Subcutaneous abdominal adipose tissue (tissue), 5 donors: ENCODE measurements around the gene STATH.

ENCODE experiments used
- H3K27ac ChIP-seq: one replicate; pipeline ENCODE4 v1.7.0; 2013; ENCODE audit warnings: low read depth, mild to moderate bottlenecking, inconsistent platforms, low read length, moderate library complexity
- H3K27me3 ChIP-seq, 5 donors: one replicate each; pipeline ENCODE4 v1.7.0; 2013; ENCODE audit warnings: low read length in 5 of 5, inconsistent platforms in 1 of 5; ENCODE audit not compliant: control insufficient read depth in 5 of 5, insufficient read depth in 4 of 5
- H3K36me3 ChIP-seq, 5 donors: one replicate each; pipeline ENCODE4 v1.7.0; 2013; ENCODE audit warnings: low read length in 5 of 5; ENCODE audit not compliant: control insufficient read depth in 5 of 5, insufficient read depth in 5 of 5
- H3K4me1 ChIP-seq, 5 donors: one replicate each; pipeline ENCODE4 v1.7.0; 2013; ENCODE audit warnings: low read length in 5 of 5, mild to moderate bottlenecking in 3 of 5, moderate library complexity in 1 of 5; ENCODE audit not compliant: control insufficient read depth in 5 of 5, insufficient read depth in 5 of 5
- H3K4me3 ChIP-seq, 5 donors: one replicate each; pipeline ENCODE4 v1.7.0; 2013; ENCODE audit warnings: low read length in 5 of 5, low read depth in 1 of 5
- H3K9ac ChIP-seq, 5 donors: one replicate each; pipeline ENCODE4 v1.7.0; 2013; ENCODE audit warnings: low read length in 5 of 5, mild to moderate bottlenecking in 4 of 5, moderate library complexity in 3 of 5
- H3K9me3 ChIP-seq, 5 donors: one replicate each; pipeline ENCODE4 v1.7.0; 2013; ENCODE audit warnings: low read length in 5 of 5; ENCODE audit not compliant: control insufficient read depth in 5 of 5
- donor health status: healthy.
- donor health status: healthy.
- donor health status: healthy.
- donor health status: healthy.
- donor health status: healthy.

STATH gene

GRCh38 chr4:69995526-69996016 lies at the start of gene STATH:
TSS of gene STATH (plus strand) at chr4:69995966. CDS start at chr4:69998438, 2,472 bp downstream.
- Histone ChIP-seq H3K27me3 (no peaks in the 10 kb centered on the region), H3K9me3 (no peaks in the 10 kb centered on the region), H3K27ac (no peak within 1 kb of the TSS), H3K4me3 (no peak within 1 kb of the TSS), H3K36me3 (no peaks in the 10 kb centered on the region), H3K4me1 (peaks cover 0 to 2% (median 0%) of the 10 kb centered on the region in 5 donors), H3K9ac (no peak within 1 kb of the TSS)

- Histone ChIP-seq H3K4me3 (no peak overlapping the region), H3K27ac (no peak overlapping the region), H3K36me3 (no peaks in the 10 kb centered on the region), H3K4me1 (peaks cover 0 to 13% (median 0%) of the 10 kb centered on the region in 5 donors), H3K9me3 (no peaks in the 10 kb centered on the region), H3K27me3 (no peaks in the 10 kb centered on the region), H3K9ac (no peak overlapping the region)
Observed at GRCh38 chr4:69951602-69952001, 44.2 kb upstream of the STATH start.

GRCh38 chr4:69957209-69957608 lies 38.6 kb upstream of the STATH start:
- no peaks in the 10 kb centered on the region for H3K36me3 ChIP-seq
- H3K27ac ChIP-seq, result peak overlapping the region; percentile 39
- H3K9me3 ChIP-seq, result no peaks in the 10 kb centered on the region
- H3K4me1 ChIP-seq, result peaks cover 0 to 17% (median 0%) of the 10 kb centered on the region in 5 donors
- H3K4me3 ChIP-seq, result no peak overlapping the region
- H3K27me3 ChIP-seq, result no peaks in the 10 kb centered on the region
- no peak overlapping the region for H3K9ac ChIP-seq

GRCh38 chr4:69965628-69966027 lies 30.1 kb upstream of the STATH start, which contains the start of gene CSN2:
TSS of gene CSN2 (minus strand) at chr4:69965728. CDS start at chr4:69960995, 4,733 bp downstream.
- Histone ChIP-seq H3K4me3 (no peak within 1 kb of the TSS), H3K27me3 (no peaks in the 10 kb centered on the region), H3K36me3 (no peaks in the 10 kb centered on the region), H3K4me1 (peaks cover 0 to 2% (median 0%) of the 10 kb centered on the region in 5 donors), H3K9me3 (no peaks in the 10 kb centered on the region), H3K27ac (no peak within 1 kb of the TSS), H3K9ac (no peak within 1 kb of the TSS)

GRCh38 chr4:69970071-69970470 lies 25.7 kb upstream of the STATH start:
- no peak overlapping the region for H3K27ac ChIP-seq
- H3K9me3 ChIP-seq, result no peaks in the 10 kb centered on the region
- H3K4me3 ChIP-seq, result no peak overlapping the region
- H3K36me3 ChIP-seq, result no peaks in the 10 kb centered on the region
- H3K9ac ChIP-seq, result no peak overlapping the region
- no peaks in the 10 kb centered on the region for H3K27me3 ChIP-seq
- H3K4me1 ChIP-seq, result no peaks in the 10 kb centered on the region

GRCh38 chr4:69974631-69975030 lies 21.1 kb upstream of the STATH start:
- no peaks in the 10 kb centered on the region for H3K36me3 ChIP-seq

GRCh38 chr4:69977582-69977981 lies 18.2 kb upstream of the STATH start:
- Histone ChIP-seq H3K4me3 (no peak overlapping the region), H3K27me3 (no peaks in the 10 kb centered on the region), H3K36me3 (no peaks in the 10 kb centered on the region), H3K27ac (peak overlapping the region; percentile 91), H3K9me3 (no peaks in the 10 kb centered on the region), H3K4me1 (peaks cover 0 to 17% (median 7%) of the 10 kb centered on the region in 5 donors), H3K9ac (no peak overlapping the region)

More at GRCh38 chr4:69974631-69975030, 21.1 kb upstream of the STATH start:
- Histone ChIP-seq H3K4me1 (peaks cover 0 to 17% (median 7%) of the 10 kb centered on the region in 5 donors), H3K4me3 (no peak overlapping the region), H3K9me3 (no peaks in the 10 kb centered on the region), H3K27me3 (no peaks in the 10 kb centered on the region), H3K27ac (no peak overlapping the region), H3K9ac (no peak overlapping the region)

- Histone ChIP-seq H3K36me3 (no peaks in the 10 kb centered on the region), H3K4me3 (no peak overlapping the region), H3K9me3 (no peaks in the 10 kb centered on the region), H3K4me1 (peaks cover 0 to 10% (median 0%) of the 10 kb centered on the region in 5 donors), H3K9ac (no peak overlapping the region), H3K27me3 (no peaks in the 10 kb centered on the region), H3K27ac (no peak overlapping the region)
Observed at GRCh38 chr4:69984030-69984443, 11.7 kb upstream of the STATH start.

GRCh38 chr4:69986663-69987062 lies 9.1 kb upstream of the STATH start:
- no peaks in the 10 kb centered on the region for H3K27me3 ChIP-seq
- H3K9me3 ChIP-seq, result no peaks in the 10 kb centered on the region
- peaks cover 0 to 10% (median 0%) of the 10 kb centered on the region in 5 donors for H3K4me1 ChIP-seq
- no peaks in the 10 kb centered on the region for H3K36me3 ChIP-seq
- H3K4me3 ChIP-seq, result no peak overlapping the region
- no peak overlapping the region for H3K27ac ChIP-seq
- no peak overlapping the region for H3K9ac ChIP-seq

- no peak overlapping the region for H3K4me3 ChIP-seq
- no peak overlapping the region for H3K9ac ChIP-seq
- H3K4me1 ChIP-seq, result no peaks in the 10 kb centered on the region
- H3K27ac ChIP-seq, result no peak overlapping the region
- H3K27me3 ChIP-seq, result no peaks in the 10 kb centered on the region
- no peaks in the 10 kb centered on the region for H3K9me3 ChIP-seq
- no peaks in the 10 kb centered on the region for H3K36me3 ChIP-seq
Observed at GRCh38 chr4:69991016-69991415, 4.8 kb upstream of the STATH start.
